HepG2 (cell line): Measurements from ENCODE around the gene NOS1AP. TPM values are rescaled to one million over a fixed set of nuclear protein-coding genes. Genes with fewer than 3 reads are reported as not detected.
A peak's percentile ranks its signal among the peaks of the same experiment; 100 is the strongest.

Source experiments
- BRD4 ChIP-seq: sonication (generic); formaldehyde crosslinking; IDR thresholded peaks from 2 replicates; pipeline ENCODE4 v1.4.0; 2020; ENCODE audit warnings: missing genetic modification reagents
- CBX2 ChIP-seq, 2 experiments: fragments of 200-600 bp in 1 of 2; sonication (generic); formaldehyde crosslinking in 1 of 2; IDR thresholded peaks; 2 replicates each; pipeline versions ENCODE4 v1.7.0 to v1.8.1; 2018 to 2022; ENCODE audit warnings: low read depth in 2 of 2, low read length in 1 of 2, mild to moderate bottlenecking in 1 of 2, missing genetic modification reagents in 1 of 2
- CREM ChIP-seq, 2 experiments: sonication (generic) in 1 of 2; formaldehyde crosslinking in 1 of 2; IDR thresholded peaks; 2 replicates each; pipeline versions ENCODE4 v1.4.0 to v1.6.1; 2016 to 2020; ENCODE audit warnings: antibody characterized with exemption in 1 of 2, mild to moderate bottlenecking in 1 of 2, missing genetic modification reagents in 1 of 2
- ELF4 ChIP-seq: sonication (generic); formaldehyde crosslinking; IDR thresholded peaks from 2 replicates; pipeline ENCODE4 v1.5.0; 2020; ENCODE audit warnings: missing genetic modification reagents, mild to moderate bottlenecking, moderate library complexity, borderline replicate concordance
- GATAD2A ChIP-seq: IDR thresholded peaks from 2 replicates; pipeline ENCODE4 v1.6.1; 2016
- RERE ChIP-seq: IDR thresholded peaks from 2 replicates; pipeline ENCODE4 v1.6.1; 2016; ENCODE audit warnings: low read depth, missing genetic modification reagents, missing compliant biosample characterization
- TBX2 ChIP-seq: sonication (generic); formaldehyde crosslinking; IDR thresholded peaks from 2 replicates; pipeline ENCODE4 v1.5.0; 2020; ENCODE audit warnings: missing genetic modification reagents, mild to moderate bottlenecking, borderline replicate concordance
- YEATS4 ChIP-seq: sonication (generic); formaldehyde crosslinking; IDR thresholded peaks from 2 replicates; pipeline ENCODE4 v1.4.0; 2020; ENCODE audit warnings: missing genetic modification reagents, borderline replicate concordance
- ZNF253 ChIP-seq: sonication (generic); formaldehyde crosslinking; IDR thresholded peaks from 2 replicates; pipeline ENCODE4 v1.8.0; 2022; ENCODE audit warnings: mild to moderate bottlenecking, missing genetic modification reagents, borderline replicate concordance
- ZNF441 ChIP-seq: sonication (generic); formaldehyde crosslinking; IDR thresholded peaks from 2 replicates; pipeline ENCODE4 v1.7.0; 2021; ENCODE audit warnings: missing genetic modification reagents, borderline replicate concordance
- ZSCAN22 ChIP-seq: sonication (generic); formaldehyde crosslinking; IDR thresholded peaks from 2 replicates; pipeline ENCODE4 v1.4.0; 2020; ENCODE audit warnings: mild to moderate bottlenecking, missing genetic modification reagents
- ZXDC ChIP-seq: sonication (generic); formaldehyde crosslinking; IDR thresholded peaks from 2 replicates; pipeline ENCODE4 v1.5.0; 2020; ENCODE audit warnings: mild to moderate bottlenecking, missing genetic modification reagents
- polyA plus RNA-seq, 8 experiments: library from polyadenylated mRNA; depleted of rRNA in 3 of 8; stranded (reverse) in 7 of 8; unstranded in 1 of 8; fragments of >200 nt; fragmentation: Illumina TruSeq in 4 of 8; extraction: Trizol in 4 of 8; gene quantifications; 2 replicates each; pipeline versions ENCODE4 v1.2.1 to v1.2.3, GENCODE V29; 2011 to 2016; ENCODE audit warnings: low read depth in 4 of 8, missing spikeins in 1 of 8, mixed read lengths in 1 of 8; ENCODE audit not compliant: insufficient read depth in 1 of 8
- total RNA-seq, 5 experiments: library from RNA; depleted of rRNA; stranded (reverse); fragments of >200 nt; fragmentation: Illumina TruSeq; extraction: Trizol; gene quantifications; 2 replicates each; pipeline ENCODE4 v1.2.3, GENCODE V29; 2016; ENCODE audit warnings: low read depth in 1 of 5
- TF ChIP-seq, protein P1 (sequence below): sonication (generic); formaldehyde crosslinking; IDR thresholded peaks from 2 replicates; pipeline ENCODE4 v1.5.0; 2020; ENCODE audit warnings: missing genetic modification reagents
- TF ChIP-seq, protein P2 (sequence below): sonication (generic); formaldehyde crosslinking; conservative IDR thresholded peaks from 2 replicates; pipeline ENCODE4 v1.8.0; 2022; ENCODE audit warnings: missing genetic modification reagents
- TF ChIP-seq, protein P3 (sequence below): sonication (generic); formaldehyde crosslinking; IDR thresholded peaks from 2 replicates; pipeline ENCODE4 v1.8.0; 2022; ENCODE audit warnings: mild to moderate bottlenecking, missing genetic modification reagents, moderate library complexity
- TF ChIP-seq, protein P4 (sequence below): sonication (generic); formaldehyde crosslinking; IDR thresholded peaks from 2 replicates; pipeline ENCODE4 v1.4.0; 2020; ENCODE audit warnings: missing genetic modification reagents

The NOS1AP gene
- total and polyA plus RNA-seq, 2 of the 13 experiments (the other 11 are each of a cell fraction or from before 2014, with no cell fraction given), result 2.0 to 3.3 TPM

GRCh38 chr1:162256287-162256686, 186.8 kb downstream of the NOS1AP start (continued):
- TF ChIP-seq ZNF253 (no peak), ZXDC (CRISPR knock-in tag) (no peak), TBX2 (CRISPR knock-in tag) (peak; percentile 53; the same call in 1 of the 2 replicates), BRD4 (CRISPR knock-in tag) (no peak), RERE (CRISPR knock-in tag) (no peak), ZSCAN22 (no peak), CREM (IDR thresholded peaks at IDR 0.05) (peak; percentile 33; the same call in 1 of the 2 replicates), CREM (CRISPR knock-in tag; IDR thresholded peaks at IDR 0.05) (no peak), ZNF441 (no peak), GATAD2A (CRISPR knock-in tag) (peak; percentile 54), YEATS4 (CRISPR knock-in tag) (no peak), CBX2 (IDR thresholded peaks at IDR 0.05; ENCODE audit: low read depth, low read length) (no peak), CBX2 (CRISPR knock-in tag; IDR thresholded peaks at IDR 0.05; ENCODE audit: low read depth) (no peak), ELF4 (CRISPR knock-in tag) (no peak)
- TF ChIP-seq, protein P1, sequence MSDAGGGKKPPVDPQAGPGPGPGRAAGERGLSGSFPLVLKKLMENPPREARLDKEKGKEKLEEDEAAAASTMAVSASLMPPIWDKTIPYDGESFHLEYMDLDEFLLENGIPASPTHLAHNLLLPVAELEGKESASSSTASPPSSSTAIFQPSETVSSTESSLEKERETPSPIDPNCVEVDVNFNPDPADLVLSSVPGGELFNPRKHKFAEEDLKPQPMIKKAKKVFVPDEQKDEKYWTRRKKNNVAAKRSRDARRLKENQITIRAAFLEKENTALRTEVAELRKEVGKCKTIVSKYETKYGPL (CRISPR knock-in tag), result no peak
- TF ChIP-seq, protein P2, sequence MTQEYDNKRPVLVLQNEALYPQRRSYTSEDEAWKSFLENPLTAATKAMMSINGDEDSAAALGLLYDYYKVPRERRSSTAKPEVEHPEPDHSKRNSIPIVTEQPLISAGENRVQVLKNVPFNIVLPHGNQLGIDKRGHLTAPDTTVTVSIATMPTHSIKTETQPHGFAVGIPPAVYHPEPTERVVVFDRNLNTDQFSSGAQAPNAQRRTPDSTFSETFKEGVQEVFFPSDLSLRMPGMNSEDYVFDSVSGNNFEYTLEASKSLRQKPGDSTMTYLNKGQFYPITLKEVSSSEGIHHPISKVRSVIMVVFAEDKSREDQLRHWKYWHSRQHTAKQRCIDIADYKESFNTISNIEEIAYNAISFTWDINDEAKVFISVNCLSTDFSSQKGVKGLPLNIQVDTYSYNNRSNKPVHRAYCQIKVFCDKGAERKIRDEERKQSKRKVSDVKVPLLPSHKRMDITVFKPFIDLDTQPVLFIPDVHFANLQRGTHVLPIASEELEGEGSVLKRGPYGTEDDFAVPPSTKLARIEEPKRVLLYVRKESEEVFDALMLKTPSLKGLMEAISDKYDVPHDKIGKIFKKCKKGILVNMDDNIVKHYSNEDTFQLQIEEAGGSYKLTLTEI (CRISPR knock-in tag), result no peak
- TF ChIP-seq, protein P3, sequence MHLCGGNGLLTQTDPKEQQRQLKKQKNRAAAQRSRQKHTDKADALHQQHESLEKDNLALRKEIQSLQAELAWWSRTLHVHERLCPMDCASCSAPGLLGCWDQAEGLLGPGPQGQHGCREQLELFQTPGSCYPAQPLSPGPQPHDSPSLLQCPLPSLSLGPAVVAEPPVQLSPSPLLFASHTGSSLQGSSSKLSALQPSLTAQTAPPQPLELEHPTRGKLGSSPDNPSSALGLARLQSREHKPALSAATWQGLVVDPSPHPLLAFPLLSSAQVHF (CRISPR knock-in tag), result no peak
- TF ChIP-seq, protein P4, sequence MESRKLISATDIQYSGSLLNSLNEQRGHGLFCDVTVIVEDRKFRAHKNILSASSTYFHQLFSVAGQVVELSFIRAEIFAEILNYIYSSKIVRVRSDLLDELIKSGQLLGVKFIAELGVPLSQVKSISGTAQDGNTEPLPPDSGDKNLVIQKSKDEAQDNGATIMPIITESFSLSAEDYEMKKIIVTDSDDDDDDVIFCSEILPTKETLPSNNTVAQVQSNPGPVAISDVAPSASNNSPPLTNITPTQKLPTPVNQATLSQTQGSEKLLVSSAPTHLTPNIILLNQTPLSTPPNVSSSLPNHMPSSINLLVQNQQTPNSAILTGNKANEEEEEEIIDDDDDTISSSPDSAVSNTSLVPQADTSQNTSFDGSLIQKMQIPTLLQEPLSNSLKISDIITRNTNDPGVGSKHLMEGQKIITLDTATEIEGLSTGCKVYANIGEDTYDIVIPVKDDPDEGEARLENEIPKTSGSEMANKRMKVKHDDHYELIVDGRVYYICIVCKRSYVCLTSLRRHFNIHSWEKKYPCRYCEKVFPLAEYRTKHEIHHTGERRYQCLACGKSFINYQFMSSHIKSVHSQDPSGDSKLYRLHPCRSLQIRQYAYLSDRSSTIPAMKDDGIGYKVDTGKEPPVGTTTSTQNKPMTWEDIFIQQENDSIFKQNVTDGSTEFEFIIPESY (CRISPR knock-in tag), result no peak
